Measurements from ENCODE around the gene PTPRM.

Gene PTPRM

DNA sequence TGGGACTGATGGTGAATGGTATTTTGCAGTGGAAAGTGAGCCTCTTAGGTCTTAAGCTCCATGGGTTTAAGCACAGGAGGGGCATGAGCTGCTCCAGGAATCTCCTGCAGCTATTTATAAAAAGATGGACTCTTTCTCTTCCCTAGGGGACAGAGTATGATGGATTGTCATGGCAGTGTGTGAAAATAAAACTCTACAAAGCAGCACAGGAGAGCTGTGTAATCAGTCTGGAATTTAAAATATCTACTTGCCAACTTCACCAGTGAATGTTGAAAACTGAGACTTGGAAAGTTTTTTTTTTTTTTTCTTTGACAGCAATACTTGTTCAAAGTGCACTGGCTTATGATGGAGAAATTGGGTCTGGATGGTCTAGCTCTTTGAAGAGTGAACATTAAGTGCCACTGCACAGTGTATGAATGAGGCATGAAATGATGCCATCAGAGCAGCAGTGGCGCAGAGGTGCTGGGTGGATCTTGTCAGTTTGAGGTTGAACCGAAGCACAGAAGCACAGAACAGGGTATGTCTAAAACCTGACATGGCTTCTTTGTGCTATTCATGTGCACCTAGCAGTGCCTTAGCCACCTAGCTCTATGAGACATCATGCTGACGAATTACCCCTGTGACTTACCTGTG, 245.4 kb downstream of the PTPRM start:
- no peak for DNase-seq

DNA sequence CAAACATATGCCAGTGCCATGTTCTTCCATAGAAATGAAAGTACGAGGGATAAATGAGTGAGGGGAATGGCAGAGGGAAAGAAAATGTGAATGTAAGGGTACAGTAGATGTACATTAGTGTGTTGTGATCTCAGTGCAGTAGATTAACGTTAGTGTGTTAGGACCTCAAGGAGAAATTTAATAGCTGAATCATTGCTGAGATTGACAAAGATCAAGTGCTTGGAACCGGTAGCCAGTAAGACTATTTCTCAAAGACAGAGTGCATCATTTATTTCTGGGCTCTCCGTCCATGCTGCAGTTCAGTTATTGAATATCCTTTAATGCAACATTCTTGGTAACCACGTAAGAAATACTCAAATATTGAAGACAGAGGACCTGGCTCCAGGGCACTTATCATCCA, 246.0 kb downstream of the PTPRM start:
- DNase-seq = no peak

DNA sequence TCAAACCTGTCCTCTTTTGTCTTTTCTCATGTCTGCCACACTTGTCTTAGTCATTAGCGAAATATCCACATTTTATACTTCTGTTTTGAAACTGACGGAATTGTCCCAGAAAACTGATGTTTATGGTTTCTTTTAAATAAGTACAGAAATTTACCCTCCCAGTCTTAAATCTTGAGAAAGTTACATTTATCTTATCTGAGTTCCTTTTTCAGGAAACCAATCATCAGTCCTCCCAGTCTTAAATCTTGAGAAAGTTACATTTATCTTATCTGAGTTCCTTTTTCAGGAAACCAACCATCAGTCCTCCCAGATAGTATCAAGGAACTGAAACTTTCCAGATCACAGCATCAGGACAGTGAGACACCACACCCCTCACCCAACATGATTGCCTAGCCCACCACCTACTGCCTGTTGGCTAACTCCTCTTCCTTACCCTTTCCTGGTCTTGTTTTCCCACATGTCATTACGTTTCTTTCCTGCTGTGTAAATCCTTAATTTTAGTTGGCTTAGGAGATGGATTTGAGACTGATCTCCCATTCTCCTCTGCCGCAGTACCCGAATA, 247.7 kb downstream of the PTPRM start:
- no peak for DNase-seq

DNA sequence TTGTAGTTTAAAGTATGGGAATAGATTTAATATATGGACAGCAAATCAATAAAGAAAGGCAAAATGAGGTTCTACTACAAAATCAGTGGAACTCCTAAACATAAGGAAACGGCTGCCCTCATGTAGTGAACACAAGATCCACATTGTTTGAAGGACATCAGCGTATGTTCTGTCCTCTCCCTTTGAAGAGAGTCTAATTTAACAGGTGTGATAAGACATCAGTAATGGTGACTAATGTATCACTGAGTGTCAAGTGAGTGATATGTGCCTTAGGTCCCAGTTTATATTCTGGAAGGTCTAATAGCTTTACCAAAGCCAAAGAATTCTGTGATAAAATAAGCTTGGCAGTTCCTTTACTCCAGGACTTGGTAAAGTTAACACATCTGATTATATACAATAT, 248.7 kb downstream of the PTPRM start:
- DNase-seq = no peak

DNA sequence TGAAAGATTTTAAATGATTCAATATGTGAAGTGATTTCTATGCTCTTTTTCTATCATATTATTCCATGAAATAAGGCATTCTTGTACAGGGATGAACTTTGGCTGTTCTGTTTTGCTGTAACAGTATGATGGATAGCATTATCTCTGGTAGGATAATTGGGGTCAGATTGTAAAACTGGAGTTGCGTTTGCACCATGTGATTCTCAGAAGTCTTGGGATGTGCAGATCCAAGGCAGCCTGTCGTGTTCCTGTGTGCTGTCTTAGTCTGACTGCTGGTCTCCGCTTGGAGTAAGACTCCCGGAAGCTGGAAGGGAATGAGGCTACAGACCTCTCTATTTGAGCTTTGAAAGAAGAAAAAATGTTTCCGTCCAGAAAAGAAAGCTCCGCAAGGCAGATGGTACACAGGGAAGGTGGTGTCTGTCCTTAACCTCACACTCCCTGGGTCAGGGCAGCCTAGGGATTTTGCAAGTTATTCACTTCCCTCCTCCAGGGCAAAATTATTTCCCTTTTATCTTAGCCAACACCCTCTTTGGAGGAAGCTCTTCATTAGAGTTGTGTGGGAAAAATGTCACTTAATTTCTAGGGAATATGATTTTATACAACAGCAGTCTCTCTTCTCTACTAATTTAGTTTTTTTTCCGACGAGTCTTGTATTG, 250.6 kb downstream of the PTPRM start:
- DNase-seq = no peak

DNA sequence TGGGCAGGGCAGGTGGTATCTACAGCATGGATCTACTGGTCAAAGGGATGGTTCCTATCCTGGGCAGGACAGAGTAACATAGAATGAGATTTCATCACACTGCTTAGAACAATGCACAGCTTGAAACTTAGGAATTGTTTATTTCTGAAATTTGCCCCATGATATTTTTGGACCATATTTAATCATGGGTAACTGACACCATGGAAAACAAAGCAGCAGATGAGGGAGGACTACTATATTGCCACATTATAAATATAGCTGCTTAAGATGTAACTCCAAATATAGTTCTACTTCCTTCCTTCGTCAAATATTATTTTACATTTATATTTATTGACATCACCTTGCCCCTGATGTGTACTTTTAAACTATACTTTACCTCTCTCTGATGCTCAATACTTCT, 254.7 kb downstream of the PTPRM start:
- no peak for DNase-seq

DNA sequence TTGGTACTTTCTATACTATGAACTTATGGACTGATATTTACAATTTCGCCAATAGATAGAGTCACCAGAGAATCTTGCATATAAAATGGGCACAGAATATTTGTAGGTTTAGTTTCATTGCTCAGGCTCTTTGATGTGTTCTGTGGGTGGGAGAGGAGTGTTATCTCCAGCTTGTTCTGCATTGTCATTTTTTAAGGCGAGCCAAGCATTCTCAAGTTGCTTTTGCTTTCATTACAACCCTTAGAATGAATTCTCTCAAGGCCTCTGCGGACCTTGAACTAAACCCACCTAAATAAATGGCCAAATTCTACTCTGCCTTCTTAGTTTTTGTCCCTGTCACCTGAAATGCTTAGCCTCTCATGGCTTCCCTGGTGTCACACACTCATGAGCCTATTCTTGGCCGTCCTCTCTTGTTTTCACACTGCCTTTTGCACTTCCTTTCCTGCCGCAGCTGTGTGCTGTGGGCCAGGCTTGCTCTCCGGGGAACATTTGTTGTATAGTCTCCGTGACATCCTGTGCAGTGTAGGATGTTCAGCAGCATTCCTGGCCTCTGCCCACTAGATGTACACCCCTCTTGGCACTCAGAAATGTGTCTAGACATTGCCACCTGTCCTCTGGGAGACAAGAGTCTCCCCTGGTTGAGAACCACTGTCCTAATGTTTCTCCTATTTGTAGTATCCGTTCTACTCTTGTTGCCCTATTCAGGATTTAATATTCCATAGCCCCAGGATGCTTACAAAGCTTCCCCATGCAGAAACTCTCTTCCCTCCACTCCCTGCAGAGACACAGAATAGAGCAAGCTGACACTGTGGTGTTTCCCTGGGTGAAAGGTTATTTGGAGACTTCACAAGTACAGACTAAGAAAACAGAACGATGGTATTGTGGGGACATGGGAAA, 255.6 kb downstream of the PTPRM start:
- no peak for DNase-seq

DNA sequence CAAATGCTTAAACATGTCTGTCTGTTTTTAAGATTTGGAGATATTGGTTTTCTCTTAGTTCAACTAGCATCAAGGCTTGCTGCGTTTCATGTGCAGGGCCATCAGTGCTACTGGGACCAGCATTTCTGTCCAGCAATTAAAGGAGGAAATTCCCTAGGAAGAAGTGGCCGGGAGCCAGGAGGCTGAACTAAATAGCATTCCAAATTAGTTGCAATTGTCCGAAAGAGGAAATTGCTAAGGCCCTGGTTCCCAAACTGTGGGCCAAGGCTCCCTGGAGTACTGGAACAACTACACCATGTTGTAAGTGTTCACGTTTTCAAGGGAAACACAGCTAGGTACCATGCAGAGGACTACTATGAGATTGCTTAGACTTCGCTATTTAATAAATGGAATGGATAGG, 257.9 kb downstream of the PTPRM start:
- no peak for DNase-seq

DNA sequence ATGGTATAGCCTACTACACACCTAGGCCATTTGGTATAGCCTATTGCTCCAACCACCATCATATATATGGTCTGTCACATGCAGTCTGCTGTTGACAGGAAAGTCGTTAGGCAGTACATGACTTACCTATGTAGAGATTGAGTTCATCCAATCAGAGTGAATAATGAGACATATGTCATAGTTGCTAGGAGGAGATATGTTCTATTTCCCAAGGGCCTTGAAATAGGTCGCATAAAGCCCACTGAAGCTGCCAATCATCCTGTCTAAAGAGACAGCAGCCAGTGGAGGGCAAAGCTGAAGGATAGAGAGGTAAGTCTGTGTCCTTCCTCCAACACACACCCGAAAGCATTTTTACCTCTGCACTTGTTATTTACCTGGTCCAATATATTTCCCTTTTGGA, 263.4 kb downstream of the PTPRM start:
- DNase-seq = no peak

DNA sequence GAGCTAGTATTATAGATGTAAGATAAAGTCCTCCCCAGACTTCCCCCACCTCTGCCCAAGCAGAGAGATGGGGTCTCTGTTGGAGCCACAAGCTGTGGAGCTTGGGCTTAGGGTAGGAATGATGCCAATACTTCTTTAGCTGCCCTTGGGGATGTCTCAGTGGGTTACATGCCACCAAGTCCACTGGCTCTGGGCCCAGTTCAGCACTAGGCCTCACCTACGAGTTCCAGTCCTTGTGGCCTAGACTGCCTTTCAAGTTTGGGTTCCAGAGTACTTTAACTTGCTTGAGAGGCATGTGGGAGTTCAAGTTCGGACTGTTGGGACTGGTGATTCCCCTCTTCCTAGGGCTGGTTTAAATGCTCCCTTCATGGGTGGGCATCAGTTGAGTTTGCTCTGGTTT, 272.4 kb downstream of the PTPRM start:
- DNase-seq = no peak

DNA sequence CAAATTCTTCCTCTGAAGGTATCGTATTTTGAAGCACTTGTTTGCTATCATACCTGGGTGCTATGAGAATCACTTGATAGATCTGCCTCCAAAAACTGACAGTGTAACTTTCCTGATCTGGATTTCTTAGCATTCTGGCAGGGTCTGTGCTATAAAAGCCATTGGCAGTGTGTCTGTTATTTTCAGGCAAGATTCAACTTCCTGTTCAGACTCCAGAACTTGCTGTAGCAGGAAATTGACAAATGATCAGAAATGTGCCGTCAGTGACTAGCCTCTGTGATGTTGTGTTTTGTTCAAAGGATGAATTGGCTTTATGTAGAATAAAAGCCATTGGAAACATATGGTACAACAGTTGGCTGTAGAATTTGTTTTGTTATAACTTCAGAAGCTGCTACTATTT, 273.3 kb downstream of the PTPRM start:
- no peak for DNase-seq

DNA sequence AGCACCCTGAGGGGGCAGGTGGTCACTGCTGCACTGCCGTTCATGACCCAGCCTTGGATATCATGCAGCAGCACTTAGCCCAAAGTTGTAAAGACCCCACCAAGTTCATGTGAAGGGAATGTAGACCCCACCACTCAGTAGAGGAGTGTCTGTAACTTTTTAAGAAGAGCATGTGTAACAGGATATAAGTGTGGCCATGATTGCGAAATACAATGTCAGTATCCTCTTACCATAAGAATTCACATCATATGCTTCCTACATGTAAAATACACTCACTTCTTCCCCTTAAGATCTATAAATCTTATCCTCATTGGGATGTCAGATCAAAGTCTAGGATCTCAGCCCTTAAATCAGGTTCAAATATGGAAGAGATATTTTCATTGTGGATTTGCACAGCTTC, 276.9 kb downstream of the PTPRM start:
- no peak for DNase-seq

DNA sequence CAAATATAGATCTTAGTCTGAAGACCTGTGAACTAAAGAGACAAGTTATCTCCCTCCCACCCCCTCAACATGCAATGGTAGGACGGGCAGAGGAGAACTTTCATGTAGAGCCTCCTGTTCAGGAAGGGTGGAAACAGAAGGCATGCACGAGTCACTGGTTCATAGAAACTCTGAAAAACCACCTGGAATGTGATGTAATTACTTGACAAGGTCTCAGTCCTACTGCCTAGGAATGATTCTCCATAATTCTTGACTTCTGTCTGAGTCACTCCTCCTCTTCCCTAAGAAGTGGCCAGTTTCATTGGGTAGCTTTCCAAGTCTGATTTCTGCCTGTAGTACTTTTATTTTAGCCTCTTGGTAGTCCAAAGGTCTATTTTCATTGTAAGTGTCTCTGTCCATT, 277.3 kb downstream of the PTPRM start:
- no peak for DNase-seq

DNA sequence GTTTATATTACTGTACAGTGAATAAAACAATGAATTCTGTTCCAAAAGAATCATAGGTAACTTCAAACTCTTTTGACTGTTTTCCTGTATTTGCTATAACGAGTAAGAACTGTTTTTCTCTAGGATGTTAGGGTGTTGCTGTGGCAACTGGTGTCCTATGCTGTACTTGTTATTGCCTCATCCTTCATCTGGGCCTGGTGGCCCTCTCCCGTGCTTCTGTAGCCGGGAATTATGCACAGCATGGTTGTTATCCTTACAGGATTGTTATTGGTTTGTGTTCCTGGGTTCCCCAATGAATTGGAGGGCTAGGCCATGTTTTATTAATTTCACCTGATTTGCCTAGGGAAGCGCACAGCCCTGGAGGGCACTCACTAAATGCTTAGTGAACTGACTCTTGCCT, 279.2 kb downstream of the PTPRM start:
- DNase-seq = no peak

DNA sequence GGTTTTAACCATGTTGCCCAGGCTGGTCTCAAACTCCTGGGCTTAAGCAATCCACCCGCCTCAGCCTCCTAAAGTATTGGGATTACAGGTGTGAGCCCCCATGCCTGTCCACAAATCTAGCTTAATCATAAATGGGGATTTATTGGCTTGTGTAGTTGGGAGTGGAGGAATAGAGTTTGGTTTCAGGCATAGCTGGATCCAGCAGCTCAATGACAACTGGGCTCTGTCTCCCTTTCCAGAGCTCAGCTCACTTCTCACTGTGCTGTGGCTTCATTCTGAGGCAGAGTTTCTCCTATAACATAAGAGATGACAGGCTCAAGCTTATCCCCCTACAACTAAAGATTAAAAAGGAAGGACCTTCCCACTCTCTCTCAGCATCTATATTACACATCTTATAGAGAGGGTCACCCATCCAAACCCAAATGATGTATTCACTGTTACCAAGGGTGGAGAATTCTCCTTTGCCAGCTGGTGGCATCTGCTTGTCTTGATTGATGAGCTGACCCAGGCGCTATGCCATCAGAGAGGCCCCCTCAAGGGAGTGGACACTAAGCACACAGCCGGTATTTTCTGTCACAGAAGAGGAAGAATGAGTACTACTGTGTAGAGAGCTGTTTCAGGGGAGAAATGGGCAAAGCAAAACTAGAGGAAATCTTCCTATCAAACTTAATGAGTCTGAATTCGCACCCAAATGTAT, 280.4 kb downstream of the PTPRM start:
- DNase-seq = no peak

DNA sequence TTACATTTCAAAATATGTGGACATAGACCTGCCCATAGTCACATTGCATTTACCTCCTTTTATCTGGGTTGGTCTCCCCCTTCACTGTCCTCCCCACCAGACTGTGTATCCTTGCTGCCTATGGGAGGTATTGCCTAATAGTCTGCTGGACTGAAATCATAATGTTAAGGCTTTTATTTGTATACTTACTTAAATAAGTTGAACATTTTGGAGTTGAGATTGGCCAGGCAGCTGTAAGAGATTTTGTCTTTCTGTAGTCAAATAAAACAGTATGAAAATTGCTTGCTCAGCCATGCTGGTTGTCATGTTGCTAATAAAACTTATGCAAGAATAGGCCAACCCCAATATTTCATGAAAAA, 280.9 kb downstream of the PTPRM start:
- DNase-seq = no peak

DNA sequence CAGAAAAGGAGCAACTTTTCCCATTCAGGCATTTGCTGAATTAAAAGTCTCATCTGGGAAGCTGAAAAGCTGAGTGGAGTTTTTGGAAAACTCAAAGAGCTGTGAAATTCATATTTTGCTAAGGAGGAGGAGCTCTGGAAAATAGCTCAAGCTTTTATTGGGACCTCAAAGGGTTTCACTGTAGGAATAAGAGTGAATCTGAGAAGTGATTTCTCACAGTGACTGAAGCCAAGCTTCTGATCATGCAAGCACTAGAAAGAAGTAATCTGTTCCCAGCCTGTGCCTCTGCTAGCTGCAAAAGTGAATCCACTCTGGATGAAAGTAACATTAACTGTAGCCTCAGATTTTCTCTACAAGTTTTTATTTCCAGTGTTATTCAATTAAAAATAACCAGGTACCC, 283.3 kb downstream of the PTPRM start:
- no peak for DNase-seq

DNA sequence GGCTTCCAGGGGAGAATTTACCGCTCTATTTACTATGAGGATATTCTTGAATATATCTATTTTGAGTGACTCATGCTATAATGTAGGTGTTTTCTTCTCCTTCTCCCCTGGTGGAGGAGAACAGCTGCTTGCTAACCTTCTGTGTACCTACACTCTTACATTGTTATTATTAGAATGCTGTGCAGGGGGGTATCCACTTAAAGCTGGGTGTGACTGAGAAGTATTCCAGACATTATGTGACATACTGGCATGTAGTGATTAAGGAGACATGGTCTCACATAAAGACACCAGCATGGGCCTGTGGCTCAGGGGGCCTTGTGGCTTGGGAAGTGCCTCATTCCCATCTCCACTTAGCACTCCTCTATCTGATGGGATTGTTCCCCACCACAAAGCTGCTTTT, 287.9 kb downstream of the PTPRM start:
- no peak for DNase-seq

DNA sequence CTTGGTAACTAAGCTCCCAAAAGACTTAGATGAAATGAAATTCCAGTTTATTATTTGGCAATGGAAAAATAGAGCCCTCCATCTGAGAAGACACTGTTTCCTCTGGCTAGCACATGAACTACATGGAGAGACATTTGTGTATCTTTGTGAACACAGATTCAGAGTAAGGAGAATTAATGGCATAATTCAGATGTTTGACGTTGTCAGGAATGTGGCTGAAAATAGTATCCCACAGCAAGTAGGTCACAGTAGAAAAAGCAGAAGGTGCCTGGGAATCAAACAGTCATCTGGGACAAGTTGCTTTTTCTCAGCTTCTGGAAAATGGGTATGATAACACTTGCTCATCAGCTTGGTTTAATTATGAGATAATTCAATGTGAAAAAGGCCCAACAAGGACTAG, 288.6 kb downstream of the PTPRM start:
- DNase-seq = no peak

DNA sequence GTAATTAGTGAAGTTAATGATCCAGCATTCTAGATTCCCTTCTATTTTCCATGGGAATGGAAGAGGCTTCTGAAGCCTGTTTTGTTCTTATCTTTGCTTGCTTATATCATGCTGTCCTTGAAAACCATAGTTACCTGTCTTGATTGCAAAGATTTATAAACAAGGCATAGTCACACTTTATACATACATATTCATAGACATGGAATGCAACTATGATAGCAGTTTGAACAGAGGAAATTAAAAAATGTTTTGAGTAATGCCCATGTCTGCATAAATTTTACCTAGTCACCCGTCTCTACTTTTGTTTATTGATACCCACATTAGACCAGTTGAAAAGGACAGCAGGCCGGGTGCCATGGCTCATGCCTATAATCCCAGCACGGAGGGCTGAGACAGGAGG, 289.0 kb downstream of the PTPRM start:
- DNase-seq = no peak

DNA sequence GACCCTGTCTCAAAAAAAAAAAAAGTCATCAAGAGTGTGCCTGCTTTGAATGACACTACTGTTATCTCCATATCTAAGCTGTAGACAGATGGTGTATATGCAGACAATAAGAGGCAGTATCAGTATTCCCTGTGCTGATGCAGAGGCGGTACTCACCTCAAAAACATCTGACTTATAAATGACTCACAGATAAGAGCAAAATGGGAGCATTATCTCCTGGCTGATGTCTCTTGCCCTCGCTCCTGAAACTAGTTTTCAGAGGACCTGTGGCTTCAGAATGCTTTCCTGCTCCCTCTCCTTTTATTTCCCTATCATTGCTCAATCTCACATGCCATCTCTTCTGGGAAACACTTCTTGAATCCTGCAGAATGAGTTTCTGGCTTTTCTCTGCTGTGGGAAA, 289.6 kb downstream of the PTPRM start:
- DNase-seq = no peak

DNA sequence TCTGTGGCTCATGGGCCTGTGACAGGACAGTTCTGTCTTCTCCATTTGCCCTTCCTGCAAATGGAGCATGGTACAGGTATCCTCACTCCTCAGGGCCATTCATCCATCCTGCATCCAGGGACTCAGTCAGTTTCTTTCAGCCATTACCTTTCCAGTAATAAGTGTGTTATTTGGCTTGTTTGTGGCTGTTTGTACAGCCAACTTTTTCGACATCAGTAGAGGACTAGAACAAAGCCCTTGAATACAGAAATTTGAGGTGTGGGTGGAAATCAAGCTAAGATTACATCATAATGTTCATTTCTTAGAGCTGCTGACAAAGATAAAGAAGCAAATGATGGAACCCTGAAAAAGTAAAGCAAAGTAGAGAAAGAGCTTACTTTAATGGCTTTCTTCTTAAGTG, 290.4 kb downstream of the PTPRM start:
- no peak for DNase-seq

DNA sequence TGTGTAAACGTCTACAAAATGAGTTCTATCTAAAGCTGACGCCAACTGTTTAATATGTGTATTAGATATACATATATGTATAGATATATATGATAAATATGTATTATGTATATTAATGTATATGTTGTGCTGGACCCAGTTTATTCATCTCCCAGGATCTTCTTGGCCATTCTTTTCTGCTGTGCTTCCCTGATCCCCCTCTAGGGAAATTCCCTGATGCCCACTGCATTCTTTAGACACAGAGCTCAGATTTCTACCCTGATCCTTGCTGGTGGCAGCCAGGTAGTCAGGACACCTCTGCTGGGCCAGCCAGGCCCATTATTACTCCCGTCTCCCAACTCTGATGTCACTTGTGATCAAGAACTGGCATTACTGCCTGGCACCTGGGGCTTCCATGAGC, 292.0 kb downstream of the PTPRM start:
- DNase-seq = no peak

Measured in effector CD8-positive, alpha-beta T cell (primary cell).